Stimulated activated naive CD8-positive, alpha-beta T cell treated with anti-CD3 and anti-CD28 coated beads, Interleukin-15, Interleukin-2, amounts not matched to agents 100 U/mL and 50 U/mL, for 24 hours (primary cell): ENCODE data around the gene EPB41L5.
"Not testable (repeated sequence)": the region's sequence is repeated elsewhere in the genome, so short reads cannot be mapped to it uniquely, and the experiment has no call there.

Experiments
- ATAC-seq: fragments of 150-1000 bp; cut with Tn5 transposase; one replicate; pipeline ENCODE4 v1.10.0; 2021
- DNase-seq: peaks from one replicate; pipeline ENCODE4 v3.0.0; 2021

The EPB41L5 gene

GRCh38 chr2:120012771-120013596 is at the start of gene EPB41L5:
EPB41L5 (plus strand) TSS chr2:120013077; CDS start chr2:120019085, 6,008 bp downstream.
- ATAC-seq (peak; percentile 95), DNase-seq (peak; percentile 88)

- ATAC-seq: no peak
- DNase-seq: no peak
These were observed 31.0 kb upstream of the EPB41L5 start for GRCh38 chr2:119981896-119982295.

- DNase-seq (no peak), ATAC-seq (no peak)
These were observed 30.4 kb upstream of the EPB41L5 start for GRCh38 chr2:119982506-119982905.

- DNase-seq (no peak), ATAC-seq (no peak)
These were observed 29.8 kb upstream of the EPB41L5 start for GRCh38 chr2:119983108-119983507.

GRCh38 chr2:119996148-119996547 is 16.7 kb upstream of the EPB41L5 start:
- ATAC-seq (no peak), DNase-seq (no peak)

- not testable (repeated sequence) for DNase-seq, ATAC-seq
These were observed 15.7 kb upstream of the EPB41L5 start for GRCh38 chr2:119996896-119997891.

- DNase-seq (no peak), ATAC-seq (no peak)
These were observed 11.4 kb upstream of the EPB41L5 start for GRCh38 chr2:120001471-120001870.

- DNase-seq: no peak
- no peak for ATAC-seq
These were observed 8.6 kb upstream of the EPB41L5 start for GRCh38 chr2:120004254-120004653.

- ATAC-seq (no peak), DNase-seq (no peak)
These were observed 6.9 kb upstream of the EPB41L5 start for GRCh38 chr2:120005834-120006521.

- DNase-seq: no peak
These were observed 5.0 kb upstream of the EPB41L5 start for GRCh38 chr2:120007851-120008250.

GRCh38 chr2:120012363-120012762 is 514 bp upstream of the EPB41L5 start:
- DNase-seq (no peak), ATAC-seq (no peak)

More at GRCh38 chr2:120007851-120008250, 5.0 kb upstream of the EPB41L5 start:
- no peak for ATAC-seq

GRCh38 chr2:120013597-120014223 is 833 bp downstream of the EPB41L5 start:
- DNase-seq (peak; percentile 20), ATAC-seq (no peak)

GRCh38 chr2:120014226-120014980 is 1.5 kb downstream of the EPB41L5 start:
- ATAC-seq: no peak
- no peak for DNase-seq

GRCh38 chr2:120016800-120017199 is 3.9 kb downstream of the EPB41L5 start:
- no peak for DNase-seq
- ATAC-seq: no peak

GRCh38 chr2:120017201-120017600 is 4.3 kb downstream of the EPB41L5 start:
- DNase-seq (no peak), ATAC-seq (no peak)

- ATAC-seq (no peak), DNase-seq (no peak)
These were observed 5.7 kb downstream of the EPB41L5 start for GRCh38 chr2:120018549-120018948.

- no peak for ATAC-seq
- DNase-seq: no peak
These were observed 7.7 kb downstream of the EPB41L5 start for GRCh38 chr2:120020554-120020953.

GRCh38 chr2:120022505-120022904 is 9.6 kb downstream of the EPB41L5 start:
- DNase-seq, ATAC-seq: not testable (repeated sequence)

- no peak for DNase-seq
These were observed 14.0 kb downstream of the EPB41L5 start for GRCh38 chr2:120026890-120027289.

GRCh38 chr2:120028795-120029194 is 15.9 kb downstream of the EPB41L5 start:
- DNase-seq (no peak), ATAC-seq (no peak)

More at GRCh38 chr2:120026890-120027289, 14.0 kb downstream of the EPB41L5 start:
- ATAC-seq: no peak
